Right ventricle myocardium superior (tissue), 1 donor: ENCODE data around the gene CYTH3. TPM values are rescaled to one million over a fixed set of nuclear protein-coding genes. Genes with fewer than 3 reads are reported as not detected.
"Not testable (repeated sequence)": the region's sequence is repeated elsewhere in the genome, so short reads cannot be mapped to it uniquely, and the experiment has no call there.

ENCODE experiments used
- ATAC-seq: fragments of 200-7000 bp; cut with Tn5 transposase; one replicate; pipeline ENCODE4 v1.9.1; 2020; ENCODE audit warnings: mild to moderate bottlenecking; ENCODE audit not compliant: poor library complexity
- DNase-seq: peaks from one replicate; pipeline ENCODE4 v3.0.0-alpha.2; 2020
- intact Hi-C: fragments of 100-400 bp; cut with DNase I; formaldehyde crosslinking; loops from one replicate; pipeline ENCODE4 v1.11.2; 2022
- total RNA-seq: library from RNA; stranded (reverse); fragmentation: NEBNext Ultra II Directional; extraction: Animal tissue kit (Norgen Biotek cat#: 25700); gene quantifications from one replicate; pipeline ENCODE4 v1.2.1, GENCODE V29; 2021
- donor health status: DM: no; HTN: yes; CAD: no; lungs with severe emphysema.

CYTH3 gene
- total RNA-seq, 1 donor from 2014 or later = 25.6 TPM

GRCh38 chr7:6284461-6285360, 12.3 kb upstream of the CYTH3 start:
- intact Hi-C loops = no loop called here
- DNase-seq (no peak), ATAC-seq (no peak)

- no peak for ATAC-seq
- intact Hi-C loops = no loop called here
- no peak for DNase-seq
These were observed 11.6 kb upstream of the CYTH3 start for GRCh38 chr7:6284055-6284400.

- intact Hi-C loops, DNase-seq, ATAC-seq: not testable (repeated sequence)
These were observed 11.1 kb upstream of the CYTH3 start for GRCh38 chr7:6283391-6284054.

GRCh38 chr7:6279937-6280336, 7.5 kb upstream of the CYTH3 start:
- intact Hi-C loops = loop anchor here (5.0 kb wide), 1 partner anchor 32 kb away; no protein-coding TSS in a partner anchor
- ATAC-seq (no peak), DNase-seq (no peak)

GRCh38 chr7:6279341-6279740, 6.9 kb upstream of the CYTH3 start:
- ATAC-seq = no peak
- intact Hi-C loops = loop anchor here (5.0 kb wide), 1 partner anchor 33 kb away; no protein-coding TSS in a partner anchor
- no peak for DNase-seq

- DNase-seq (no peak), ATAC-seq (no peak)
- intact Hi-C loops = loop anchor here (5.0 kb wide), 1 partner anchor 33 kb away; no protein-coding TSS in a partner anchor
These were observed 6.4 kb upstream of the CYTH3 start for GRCh38 chr7:6278749-6279310.

- no peak for DNase-seq
- intact Hi-C loops = loop anchor here (5.0 kb wide), 1 partner anchor 35 kb away; no protein-coding TSS in a partner anchor
- ATAC-seq = no peak
These were observed 5.1 kb upstream of the CYTH3 start for GRCh38 chr7:6277476-6277875.

- intact Hi-C loops = loop anchor here (5.0 kb wide), 1 partner anchor 35 kb away; no protein-coding TSS in a partner anchor
- DNase-seq (no peak), ATAC-seq (no peak)
These were observed 4.5 kb upstream of the CYTH3 start for GRCh38 chr7:6276911-6277408.

- DNase-seq (no peak), ATAC-seq (no peak)
- intact Hi-C loops = loop anchor here (5.0 kb wide), 2 partner anchors 38 to 112 kb away; no protein-coding TSS in a partner anchor
These were observed 2.3 kb upstream of the CYTH3 start for GRCh38 chr7:6274743-6275142.

- ATAC-seq = no peak
- intact Hi-C loops = loop anchor here (5.0 kb wide), 1 partner anchor 112 kb away; no protein-coding TSS in a partner anchor
- no peak for DNase-seq
These were observed 1.6 kb upstream of the CYTH3 start for GRCh38 chr7:6273917-6274630.

GRCh38 chr7:6273380-6273837, 985 bp upstream of the CYTH3 start:
- ATAC-seq (no peak), DNase-seq (no peak)
- intact Hi-C loops = loop anchor here (5.0 kb wide), 1 partner anchor 111 kb away; no protein-coding TSS in a partner anchor

GRCh38 chr7:6271694-6272440, 557 bp downstream of the CYTH3 start:
- DNase-seq (no peak), ATAC-seq (peak; percentile 20)
- intact Hi-C loops = loop anchor here (5.0 kb wide), 1 partner anchor 110 kb away; no protein-coding TSS in a partner anchor

GRCh38 chr7:6271060-6271658, 1.3 kb downstream of the CYTH3 start:
- peak; percentile 75 for ATAC-seq
- peak; percentile 77 for DNase-seq
- intact Hi-C loops = loop anchor here (5.0 kb wide), 1 partner anchor 109 kb away; no protein-coding TSS in a partner anchor

GRCh38 chr7:6269527-6269926, 2.9 kb downstream of the CYTH3 start:
- intact Hi-C loops = no loop called here

GRCh38 chr7:6268907-6269306, 3.5 kb downstream of the CYTH3 start:
- DNase-seq = no peak
- ATAC-seq = no peak
- intact Hi-C loops = no loop called here

More at GRCh38 chr7:6269527-6269926, 2.9 kb downstream of the CYTH3 start:
- ATAC-seq (no peak), DNase-seq (no peak)

GRCh38 chr7:6268023-6268900, 4.2 kb downstream of the CYTH3 start:
- intact Hi-C loops = no loop called here
- ATAC-seq (no peak), DNase-seq (no peak)
